ENCODE measurements around the gene TCF25. TPM values are rescaled to one million over a fixed set of nuclear protein-coding genes. Genes with fewer than 3 reads are reported as not detected.
A peak's percentile ranks its signal among the peaks of the same experiment; 100 is the strongest.

TCF25 gene
- total RNA-seq, 1 experiment from 2014 or later: 155 TPM

DNA sequence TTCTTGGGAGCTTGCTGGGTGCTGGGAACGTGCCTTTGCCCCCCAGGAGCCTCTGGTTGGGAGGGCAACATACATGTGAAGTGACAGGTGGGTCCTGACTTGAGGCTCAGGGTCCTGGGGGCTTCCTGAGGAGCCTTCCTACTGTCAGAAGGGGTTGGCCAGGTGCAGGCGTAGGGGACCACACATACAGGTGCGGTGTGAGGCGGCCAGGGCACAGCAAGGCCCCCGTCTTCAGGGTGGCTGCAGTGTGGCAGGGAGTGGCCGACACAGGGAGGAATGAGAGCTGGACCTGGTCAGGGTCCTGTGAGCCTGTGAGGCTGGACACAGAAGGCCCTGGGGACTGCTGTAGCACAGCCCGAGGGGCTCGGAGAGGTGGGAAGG, 10.6 kb downstream of the TCF25 start:
- H3K27me3 Mint-ChIP-seq (ENCODE audit: low read depth): no peaks in the 10 kb centered on the region
- no peaks in the 10 kb centered on the region for H3K4me1 Mint-ChIP-seq
- ChIA-PET CTCF (no interaction called here), POLR2A (no interaction called here)
- H3K27ac Mint-ChIP-seq: peak overlapping the region; percentile 44; the same call in 1 of the 2 replicates
- H3K9me3 Mint-ChIP-seq: no peaks in the 10 kb centered on the region
- TF ChIP-seq, protein P1, sequence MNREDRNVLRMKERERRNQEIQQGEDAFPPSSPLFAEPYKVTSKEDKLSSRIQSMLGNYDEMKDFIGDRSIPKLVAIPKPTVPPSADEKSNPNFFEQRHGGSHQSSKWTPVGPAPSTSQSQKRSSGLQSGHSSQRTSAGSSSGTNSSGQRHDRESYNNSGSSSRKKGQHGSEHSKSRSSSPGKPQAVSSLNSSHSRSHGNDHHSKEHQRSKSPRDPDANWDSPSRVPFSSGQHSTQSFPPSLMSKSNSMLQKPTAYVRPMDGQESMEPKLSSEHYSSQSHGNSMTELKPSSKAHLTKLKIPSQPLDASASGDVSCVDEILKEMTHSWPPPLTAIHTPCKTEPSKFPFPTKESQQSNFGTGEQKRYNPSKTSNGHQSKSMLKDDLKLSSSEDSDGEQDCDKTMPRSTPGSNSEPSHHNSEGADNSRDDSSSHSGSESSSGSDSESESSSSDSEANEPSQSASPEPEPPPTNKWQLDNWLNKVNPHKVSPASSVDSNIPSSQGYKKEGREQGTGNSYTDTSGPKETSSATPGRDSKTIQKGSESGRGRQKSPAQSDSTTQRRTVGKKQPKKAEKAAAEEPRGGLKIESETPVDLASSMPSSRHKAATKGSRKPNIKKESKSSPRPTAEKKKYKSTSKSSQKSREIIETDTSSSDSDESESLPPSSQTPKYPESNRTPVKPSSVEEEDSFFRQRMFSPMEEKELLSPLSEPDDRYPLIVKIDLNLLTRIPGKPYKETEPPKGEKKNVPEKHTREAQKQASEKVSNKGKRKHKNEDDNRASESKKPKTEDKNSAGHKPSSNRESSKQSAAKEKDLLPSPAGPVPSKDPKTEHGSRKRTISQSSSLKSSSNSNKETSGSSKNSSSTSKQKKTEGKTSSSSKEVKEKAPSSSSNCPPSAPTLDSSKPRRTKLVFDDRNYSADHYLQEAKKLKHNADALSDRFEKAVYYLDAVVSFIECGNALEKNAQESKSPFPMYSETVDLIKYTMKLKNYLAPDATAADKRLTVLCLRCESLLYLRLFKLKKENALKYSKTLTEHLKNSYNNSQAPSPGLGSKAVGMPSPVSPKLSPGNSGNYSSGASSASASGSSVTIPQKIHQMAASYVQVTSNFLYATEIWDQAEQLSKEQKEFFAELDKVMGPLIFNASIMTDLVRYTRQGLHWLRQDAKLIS (CRISPR knock-in tag; IDR thresholded peaks at IDR 0.05; ENCODE audit: borderline replicate concordance): no peak
- TF ChIP-seq, protein P2, sequence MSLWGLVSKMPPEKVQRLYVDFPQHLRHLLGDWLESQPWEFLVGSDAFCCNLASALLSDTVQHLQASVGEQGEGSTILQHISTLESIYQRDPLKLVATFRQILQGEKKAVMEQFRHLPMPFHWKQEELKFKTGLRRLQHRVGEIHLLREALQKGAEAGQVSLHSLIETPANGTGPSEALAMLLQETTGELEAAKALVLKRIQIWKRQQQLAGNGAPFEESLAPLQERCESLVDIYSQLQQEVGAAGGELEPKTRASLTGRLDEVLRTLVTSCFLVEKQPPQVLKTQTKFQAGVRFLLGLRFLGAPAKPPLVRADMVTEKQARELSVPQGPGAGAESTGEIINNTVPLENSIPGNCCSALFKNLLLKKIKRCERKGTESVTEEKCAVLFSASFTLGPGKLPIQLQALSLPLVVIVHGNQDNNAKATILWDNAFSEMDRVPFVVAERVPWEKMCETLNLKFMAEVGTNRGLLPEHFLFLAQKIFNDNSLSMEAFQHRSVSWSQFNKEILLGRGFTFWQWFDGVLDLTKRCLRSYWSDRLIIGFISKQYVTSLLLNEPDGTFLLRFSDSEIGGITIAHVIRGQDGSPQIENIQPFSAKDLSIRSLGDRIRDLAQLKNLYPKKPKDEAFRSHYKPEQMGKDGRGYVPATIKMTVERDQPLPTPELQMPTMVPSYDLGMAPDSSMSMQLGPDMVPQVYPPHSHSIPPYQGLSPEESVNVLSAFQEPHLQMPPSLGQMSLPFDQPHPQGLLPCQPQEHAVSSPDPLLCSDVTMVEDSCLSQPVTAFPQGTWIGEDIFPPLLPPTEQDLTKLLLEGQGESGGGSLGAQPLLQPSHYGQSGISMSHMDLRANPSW (CRISPR knock-in tag; conservative IDR thresholded peaks at IDR 0.05; ENCODE audit: low read depth): no peak
- TF ChIP-seq, protein P3, sequence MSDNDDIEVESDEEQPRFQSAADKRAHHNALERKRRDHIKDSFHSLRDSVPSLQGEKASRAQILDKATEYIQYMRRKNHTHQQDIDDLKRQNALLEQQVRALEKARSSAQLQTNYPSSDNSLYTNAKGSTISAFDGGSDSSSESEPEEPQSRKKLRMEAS (CRISPR knock-in tag; IDR thresholded peaks at IDR 0.05): no peak
- no peak for TF ChIP-seq OVOL2 (CRISPR knock-in tag; IDR thresholded peaks at IDR 0.05; ENCODE audit: borderline replicate concordance)
- TF ChIP-seq, protein P4, sequence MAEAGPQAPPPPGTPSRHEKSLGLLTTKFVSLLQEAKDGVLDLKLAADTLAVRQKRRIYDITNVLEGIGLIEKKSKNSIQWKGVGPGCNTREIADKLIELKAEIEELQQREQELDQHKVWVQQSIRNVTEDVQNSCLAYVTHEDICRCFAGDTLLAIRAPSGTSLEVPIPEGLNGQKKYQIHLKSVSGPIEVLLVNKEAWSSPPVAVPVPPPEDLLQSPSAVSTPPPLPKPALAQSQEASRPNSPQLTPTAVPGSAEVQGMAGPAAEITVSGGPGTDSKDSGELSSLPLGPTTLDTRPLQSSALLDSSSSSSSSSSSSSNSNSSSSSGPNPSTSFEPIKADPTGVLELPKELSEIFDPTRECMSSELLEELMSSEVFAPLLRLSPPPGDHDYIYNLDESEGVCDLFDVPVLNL (CRISPR knock-in tag; IDR thresholded peaks at IDR 0.05; ENCODE audit: borderline replicate concordance, low read depth): no peak
- TF ChIP-seq NR3C1 (CRISPR knock-in tag; conservative IDR thresholded peaks at IDR 0.05; ENCODE audit: low read depth): no peak
- TF ChIP-seq, protein P5, sequence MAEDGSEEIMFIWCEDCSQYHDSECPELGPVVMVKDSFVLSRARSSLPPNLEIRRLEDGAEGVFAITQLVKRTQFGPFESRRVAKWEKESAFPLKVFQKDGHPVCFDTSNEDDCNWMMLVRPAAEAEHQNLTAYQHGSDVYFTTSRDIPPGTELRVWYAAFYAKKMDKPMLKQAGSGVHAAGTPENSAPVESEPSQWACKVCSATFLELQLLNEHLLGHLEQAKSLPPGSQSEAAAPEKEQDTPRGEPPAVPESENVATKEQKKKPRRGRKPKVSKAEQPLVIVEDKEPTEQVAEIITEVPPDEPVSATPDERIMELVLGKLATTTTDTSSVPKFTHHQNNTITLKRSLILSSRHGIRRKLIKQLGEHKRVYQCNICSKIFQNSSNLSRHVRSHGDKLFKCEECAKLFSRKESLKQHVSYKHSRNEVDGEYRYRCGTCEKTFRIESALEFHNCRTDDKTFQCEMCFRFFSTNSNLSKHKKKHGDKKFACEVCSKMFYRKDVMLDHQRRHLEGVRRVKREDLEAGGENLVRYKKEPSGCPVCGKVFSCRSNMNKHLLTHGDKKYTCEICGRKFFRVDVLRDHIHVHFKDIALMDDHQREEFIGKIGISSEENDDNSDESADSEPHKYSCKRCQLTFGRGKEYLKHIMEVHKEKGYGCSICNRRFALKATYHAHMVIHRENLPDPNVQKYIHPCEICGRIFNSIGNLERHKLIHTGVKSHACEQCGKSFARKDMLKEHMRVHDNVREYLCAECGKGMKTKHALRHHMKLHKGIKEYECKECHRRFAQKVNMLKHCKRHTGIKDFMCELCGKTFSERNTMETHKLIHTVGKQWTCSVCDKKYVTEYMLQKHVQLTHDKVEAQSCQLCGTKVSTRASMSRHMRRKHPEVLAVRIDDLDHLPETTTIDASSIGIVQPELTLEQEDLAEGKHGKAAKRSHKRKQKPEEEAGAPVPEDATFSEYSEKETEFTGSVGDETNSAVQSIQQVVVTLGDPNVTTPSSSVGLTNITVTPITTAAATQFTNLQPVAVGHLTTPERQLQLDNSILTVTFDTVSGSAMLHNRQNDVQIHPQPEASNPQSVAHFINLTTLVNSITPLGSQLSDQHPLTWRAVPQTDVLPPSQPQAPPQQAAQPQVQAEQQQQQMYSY (CRISPR knock-in tag; IDR thresholded peaks at IDR 0.05): no peak
- TF ChIP-seq, protein P6, sequence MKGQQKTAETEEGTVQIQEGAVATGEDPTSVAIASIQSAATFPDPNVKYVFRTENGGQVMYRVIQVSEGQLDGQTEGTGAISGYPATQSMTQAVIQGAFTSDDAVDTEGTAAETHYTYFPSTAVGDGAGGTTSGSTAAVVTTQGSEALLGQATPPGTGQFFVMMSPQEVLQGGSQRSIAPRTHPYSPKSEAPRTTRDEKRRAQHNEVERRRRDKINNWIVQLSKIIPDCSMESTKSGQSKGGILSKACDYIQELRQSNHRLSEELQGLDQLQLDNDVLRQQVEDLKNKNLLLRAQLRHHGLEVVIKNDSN (CRISPR knock-in tag; IDR thresholded peaks at IDR 0.05): no peak
- TF ChIP-seq ZNF121 (CRISPR knock-in tag; IDR thresholded peaks at IDR 0.05): no peak
- TF ChIP-seq NFE2L1 (CRISPR knock-in tag; IDR thresholded peaks at IDR 0.05): no peak
- TF ChIP-seq, protein P7, sequence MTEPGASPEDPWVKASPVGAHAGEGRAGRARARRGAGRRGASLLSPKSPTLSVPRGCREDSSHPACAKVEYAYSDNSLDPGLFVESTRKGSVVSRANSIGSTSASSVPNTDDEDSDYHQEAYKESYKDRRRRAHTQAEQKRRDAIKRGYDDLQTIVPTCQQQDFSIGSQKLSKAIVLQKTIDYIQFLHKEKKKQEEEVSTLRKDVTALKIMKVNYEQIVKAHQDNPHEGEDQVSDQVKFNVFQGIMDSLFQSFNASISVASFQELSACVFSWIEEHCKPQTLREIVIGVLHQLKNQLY (CRISPR knock-in tag; IDR thresholded peaks at IDR 0.05): no peak
- TF ChIP-seq, protein P8, sequence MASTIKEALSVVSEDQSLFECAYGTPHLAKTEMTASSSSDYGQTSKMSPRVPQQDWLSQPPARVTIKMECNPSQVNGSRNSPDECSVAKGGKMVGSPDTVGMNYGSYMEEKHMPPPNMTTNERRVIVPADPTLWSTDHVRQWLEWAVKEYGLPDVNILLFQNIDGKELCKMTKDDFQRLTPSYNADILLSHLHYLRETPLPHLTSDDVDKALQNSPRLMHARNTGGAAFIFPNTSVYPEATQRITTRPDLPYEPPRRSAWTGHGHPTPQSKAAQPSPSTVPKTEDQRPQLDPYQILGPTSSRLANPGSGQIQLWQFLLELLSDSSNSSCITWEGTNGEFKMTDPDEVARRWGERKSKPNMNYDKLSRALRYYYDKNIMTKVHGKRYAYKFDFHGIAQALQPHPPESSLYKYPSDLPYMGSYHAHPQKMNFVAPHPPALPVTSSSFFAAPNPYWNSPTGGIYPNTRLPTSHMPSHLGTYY (CRISPR knock-in tag; IDR thresholded peaks at IDR 0.05): no peak
- no peak for TF ChIP-seq ETV6 (CRISPR knock-in tag; IDR thresholded peaks at IDR 0.05)
- TF ChIP-seq GRHL2 (CRISPR knock-in tag; IDR thresholded peaks at IDR 0.05; ENCODE audit: insufficient replicate concordance, severe bottlenecking): no peak
- TF ChIP-seq, protein P9, sequence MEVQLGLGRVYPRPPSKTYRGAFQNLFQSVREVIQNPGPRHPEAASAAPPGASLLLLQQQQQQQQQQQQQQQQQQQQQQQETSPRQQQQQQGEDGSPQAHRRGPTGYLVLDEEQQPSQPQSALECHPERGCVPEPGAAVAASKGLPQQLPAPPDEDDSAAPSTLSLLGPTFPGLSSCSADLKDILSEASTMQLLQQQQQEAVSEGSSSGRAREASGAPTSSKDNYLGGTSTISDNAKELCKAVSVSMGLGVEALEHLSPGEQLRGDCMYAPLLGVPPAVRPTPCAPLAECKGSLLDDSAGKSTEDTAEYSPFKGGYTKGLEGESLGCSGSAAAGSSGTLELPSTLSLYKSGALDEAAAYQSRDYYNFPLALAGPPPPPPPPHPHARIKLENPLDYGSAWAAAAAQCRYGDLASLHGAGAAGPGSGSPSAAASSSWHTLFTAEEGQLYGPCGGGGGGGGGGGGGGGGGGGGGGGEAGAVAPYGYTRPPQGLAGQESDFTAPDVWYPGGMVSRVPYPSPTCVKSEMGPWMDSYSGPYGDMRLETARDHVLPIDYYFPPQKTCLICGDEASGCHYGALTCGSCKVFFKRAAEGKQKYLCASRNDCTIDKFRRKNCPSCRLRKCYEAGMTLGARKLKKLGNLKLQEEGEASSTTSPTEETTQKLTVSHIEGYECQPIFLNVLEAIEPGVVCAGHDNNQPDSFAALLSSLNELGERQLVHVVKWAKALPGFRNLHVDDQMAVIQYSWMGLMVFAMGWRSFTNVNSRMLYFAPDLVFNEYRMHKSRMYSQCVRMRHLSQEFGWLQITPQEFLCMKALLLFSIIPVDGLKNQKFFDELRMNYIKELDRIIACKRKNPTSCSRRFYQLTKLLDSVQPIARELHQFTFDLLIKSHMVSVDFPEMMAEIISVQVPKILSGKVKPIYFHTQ (CRISPR knock-in tag; IDR thresholded peaks at IDR 0.05): no peak
- DNase-seq (ENCODE audit: low spot score) (no peak), ATAC-seq (no peak)
- H3K36me3 Mint-ChIP-seq: peaks cover 58% of the 10 kb centered on the region
- H3K4me3 Mint-ChIP-seq: no peak overlapping the region
